NCI-H226 (cell line): ENCODE measurements around the gene SLCO4C1.

Experiments
- DNase-seq: peaks from one replicate; pipeline ENCODE4 v3.0.0-alpha.2; 2015

SLCO4C1 gene

GRCh38 chr5:102262688-102263087 lies 33.4 kb downstream of the SLCO4C1 start:
- no peak for DNase-seq

GRCh38 chr5:102249381-102249780 lies 46.7 kb downstream of the SLCO4C1 start:
- DNase-seq, result no peak

- DNase-seq, result no peak
Observed at GRCh38 chr5:102243213-102243612, 52.9 kb downstream of the SLCO4C1 start.

GRCh38 chr5:102241809-102242421 lies 54.2 kb downstream of the SLCO4C1 start:
- no peak for DNase-seq

- DNase-seq, result no peak
Observed at GRCh38 chr5:102231693-102232619, 64.1 kb downstream of the SLCO4C1 start.

- DNase-seq, result no peak
Observed at GRCh38 chr5:102229685-102230084, 66.4 kb downstream of the SLCO4C1 start.

- no peak for DNase-seq
Observed at GRCh38 chr5:102226321-102226720, 69.8 kb downstream of the SLCO4C1 start.

GRCh38 chr5:102223542-102224477 lies 72.3 kb downstream of the SLCO4C1 start:
- no peak for DNase-seq

GRCh38 chr5:102222772-102223171 lies 73.3 kb downstream of the SLCO4C1 start:
- no peak for DNase-seq

GRCh38 chr5:102221949-102222348 lies 74.1 kb downstream of the SLCO4C1 start:
- DNase-seq, result no peak

- DNase-seq, result no peak
Observed at GRCh38 chr5:102218159-102218558, 77.9 kb downstream of the SLCO4C1 start.

- no peak for DNase-seq
Observed at GRCh38 chr5:102216678-102217077, 79.4 kb downstream of the SLCO4C1 start.

- DNase-seq, result no peak
Observed at GRCh38 chr5:102211165-102211564, 84.9 kb downstream of the SLCO4C1 start.

GRCh38 chr5:102200861-102201260 lies 95.2 kb downstream of the SLCO4C1 start:
- no peak for DNase-seq

- DNase-seq, result no peak
Observed at GRCh38 chr5:102196481-102196880, 99.6 kb downstream of the SLCO4C1 start.
